Measurements from ENCODE around the gene CCNL2.

- TF ChIP-seq, protein P1, sequence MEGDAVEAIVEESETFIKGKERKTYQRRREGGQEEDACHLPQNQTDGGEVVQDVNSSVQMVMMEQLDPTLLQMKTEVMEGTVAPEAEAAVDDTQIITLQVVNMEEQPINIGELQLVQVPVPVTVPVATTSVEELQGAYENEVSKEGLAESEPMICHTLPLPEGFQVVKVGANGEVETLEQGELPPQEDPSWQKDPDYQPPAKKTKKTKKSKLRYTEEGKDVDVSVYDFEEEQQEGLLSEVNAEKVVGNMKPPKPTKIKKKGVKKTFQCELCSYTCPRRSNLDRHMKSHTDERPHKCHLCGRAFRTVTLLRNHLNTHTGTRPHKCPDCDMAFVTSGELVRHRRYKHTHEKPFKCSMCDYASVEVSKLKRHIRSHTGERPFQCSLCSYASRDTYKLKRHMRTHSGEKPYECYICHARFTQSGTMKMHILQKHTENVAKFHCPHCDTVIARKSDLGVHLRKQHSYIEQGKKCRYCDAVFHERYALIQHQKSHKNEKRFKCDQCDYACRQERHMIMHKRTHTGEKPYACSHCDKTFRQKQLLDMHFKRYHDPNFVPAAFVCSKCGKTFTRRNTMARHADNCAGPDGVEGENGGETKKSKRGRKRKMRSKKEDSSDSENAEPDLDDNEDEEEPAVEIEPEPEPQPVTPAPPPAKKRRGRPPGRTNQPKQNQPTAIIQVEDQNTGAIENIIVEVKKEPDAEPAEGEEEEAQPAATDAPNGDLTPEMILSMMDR (IDR thresholded peaks at IDR 0.05; ENCODE audit: insufficient read depth, low read length) = no peak
- TF ChIP-seq POLR2AphosphoS5 (IDR thresholded peaks at IDR 0.05; ENCODE audit: low read depth) = no peak
Observed at GRCh38 chr1:1419363-1419812, 20.3 kb upstream of the CCNL2 start.

All from HL-60 (cell line).